HG02852 (cell line): Measurements from ENCODE around the gene EIF2B4.
"Not testable (repeated sequence)": the region's sequence is repeated elsewhere in the genome, so short reads cannot be mapped to it uniquely, and the experiment has no call there.

Source experiments
- ATAC-seq: cut with Tn5 transposase; IDR thresholded peaks from one replicate; pipeline ENCODE4 v1.9.1; 2021; ENCODE audit warnings: mild to moderate bottlenecking, moderate library complexity; ENCODE audit not compliant: unreplicated experiment

EIF2B4 gene

DNA sequence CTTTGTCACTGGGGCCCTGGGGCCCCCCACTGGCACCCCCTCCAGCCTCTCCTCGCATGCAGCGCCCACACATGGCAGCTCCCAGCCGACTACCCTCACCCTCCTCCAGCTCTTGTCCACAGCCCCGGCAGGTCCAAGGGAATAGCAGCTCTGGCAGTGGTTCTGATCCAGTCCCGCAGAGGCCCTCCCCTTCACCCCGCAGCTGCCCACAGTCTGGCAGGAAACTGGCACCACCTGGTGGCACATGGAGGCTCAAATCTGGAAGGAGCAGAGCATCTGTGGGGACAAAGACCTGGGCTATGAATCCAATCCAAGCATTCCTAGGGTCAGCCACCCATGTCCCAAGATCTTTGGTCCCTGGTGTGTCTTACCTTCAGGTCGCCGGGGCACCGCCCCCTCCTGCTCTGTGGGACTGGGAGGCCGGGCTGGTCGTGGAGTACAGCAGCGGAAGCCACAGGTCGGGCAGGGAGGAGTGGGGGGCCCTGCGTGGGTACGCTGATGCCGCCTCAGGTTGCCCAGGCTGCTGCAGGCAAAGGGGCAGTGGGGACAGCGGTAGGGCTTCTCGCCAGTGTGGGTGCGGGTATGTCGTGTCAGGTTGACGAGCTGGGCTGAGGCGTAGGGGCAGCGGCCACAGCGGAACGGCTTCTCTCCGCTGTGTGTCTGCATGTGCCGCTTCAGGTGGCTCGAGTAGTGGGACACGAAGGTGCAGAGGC is 8.1 kb upstream of the EIF2B4 start:
- ATAC-seq: no peak

DNA sequence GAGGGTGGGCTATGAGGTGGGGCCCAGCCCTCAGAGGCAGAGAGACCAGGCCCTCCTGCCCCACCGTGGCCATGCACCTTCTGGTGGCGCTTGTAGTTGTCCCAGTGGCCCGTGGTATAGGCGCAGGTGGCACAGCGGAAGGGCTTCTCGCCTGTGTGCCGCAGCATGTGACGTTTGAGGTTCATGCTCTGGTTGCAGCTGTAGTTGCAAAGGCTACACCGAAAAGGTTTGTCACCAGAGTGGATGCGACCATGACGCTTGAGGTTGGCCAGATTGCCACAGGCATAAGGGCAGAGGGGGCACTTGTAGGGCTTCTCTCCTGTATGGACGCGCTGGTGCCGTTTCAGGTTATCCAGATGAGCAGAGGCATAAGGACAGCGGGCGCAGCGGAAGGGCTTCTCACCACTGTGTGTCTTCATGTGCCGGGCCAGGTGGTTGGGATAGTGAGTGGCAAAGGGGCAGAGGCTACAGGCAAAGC is 7.5 kb upstream of the EIF2B4 start:
- no peak for ATAC-seq

DNA sequence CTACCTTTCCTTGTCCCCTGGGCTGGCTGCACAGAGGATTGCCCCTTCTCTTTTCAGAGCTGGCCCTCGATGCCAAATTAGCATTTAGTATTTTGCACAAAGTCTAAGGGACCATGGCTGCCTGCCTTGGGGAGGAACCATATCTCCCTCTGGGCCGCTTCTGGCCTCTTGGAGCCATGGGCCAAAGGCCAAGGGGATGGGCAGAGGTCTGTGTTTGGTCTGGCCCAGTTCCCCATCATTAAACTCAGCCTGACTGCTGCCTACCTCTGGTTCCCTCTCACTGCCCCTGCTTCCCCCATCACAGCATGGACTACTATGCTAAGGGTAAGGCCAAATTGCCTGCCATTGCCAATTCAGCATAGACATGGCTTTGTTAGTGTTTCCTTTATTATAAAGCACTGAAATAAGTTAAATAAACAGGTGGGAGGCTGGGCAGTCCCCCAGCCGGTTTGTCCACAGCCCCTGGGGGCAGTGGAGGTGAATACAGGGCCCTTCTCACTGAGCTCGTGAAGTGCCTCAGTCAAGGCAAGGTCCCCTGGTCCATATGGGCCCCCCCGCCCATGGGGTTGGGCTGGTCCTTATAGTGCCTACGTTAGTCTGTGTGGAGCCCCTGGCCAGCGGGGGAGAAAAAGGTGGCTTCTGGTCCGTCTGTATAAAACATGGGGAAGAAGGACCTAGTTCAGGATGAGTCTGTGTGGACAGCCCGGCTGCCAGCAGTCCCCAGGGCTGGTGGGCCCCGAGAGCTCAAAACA is 6.9 kb upstream of the EIF2B4 start:
- no peak for ATAC-seq

DNA sequence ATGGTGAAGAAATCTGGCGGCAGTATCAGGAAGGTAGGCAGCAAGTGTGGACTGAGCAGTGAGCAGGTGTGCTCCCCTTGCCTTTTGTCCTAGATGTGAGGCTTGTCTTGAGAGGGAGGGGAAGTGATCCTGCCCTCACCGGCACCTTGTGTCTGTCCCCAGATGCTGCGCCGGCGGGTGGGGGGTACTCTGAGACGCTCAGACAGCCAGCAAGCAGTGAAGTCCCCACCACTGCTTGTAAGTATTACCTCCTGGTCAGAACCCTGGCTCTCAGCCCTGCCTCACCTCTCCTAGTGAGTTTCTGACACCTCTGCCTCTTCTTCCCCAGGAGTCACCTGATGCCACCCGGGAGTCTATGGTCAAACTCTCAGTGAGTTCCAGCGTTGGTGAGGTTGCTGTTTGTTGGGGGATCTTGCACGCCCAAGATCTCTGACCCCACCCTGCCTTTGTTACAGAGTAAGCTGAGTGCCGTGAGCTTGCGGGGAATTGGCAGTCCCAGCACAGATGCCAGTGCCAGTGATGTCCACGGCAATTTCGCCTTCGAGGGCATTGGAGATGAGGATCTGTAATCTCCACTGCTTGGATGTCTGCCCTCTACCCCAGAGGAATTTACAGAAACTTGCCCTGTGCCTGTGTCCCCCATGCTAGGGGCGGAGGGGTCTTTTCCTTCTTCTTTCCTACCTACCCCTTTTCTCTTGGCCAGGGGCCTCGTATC is 6.2 kb upstream of the EIF2B4 start:
- ATAC-seq: no peak

DNA sequence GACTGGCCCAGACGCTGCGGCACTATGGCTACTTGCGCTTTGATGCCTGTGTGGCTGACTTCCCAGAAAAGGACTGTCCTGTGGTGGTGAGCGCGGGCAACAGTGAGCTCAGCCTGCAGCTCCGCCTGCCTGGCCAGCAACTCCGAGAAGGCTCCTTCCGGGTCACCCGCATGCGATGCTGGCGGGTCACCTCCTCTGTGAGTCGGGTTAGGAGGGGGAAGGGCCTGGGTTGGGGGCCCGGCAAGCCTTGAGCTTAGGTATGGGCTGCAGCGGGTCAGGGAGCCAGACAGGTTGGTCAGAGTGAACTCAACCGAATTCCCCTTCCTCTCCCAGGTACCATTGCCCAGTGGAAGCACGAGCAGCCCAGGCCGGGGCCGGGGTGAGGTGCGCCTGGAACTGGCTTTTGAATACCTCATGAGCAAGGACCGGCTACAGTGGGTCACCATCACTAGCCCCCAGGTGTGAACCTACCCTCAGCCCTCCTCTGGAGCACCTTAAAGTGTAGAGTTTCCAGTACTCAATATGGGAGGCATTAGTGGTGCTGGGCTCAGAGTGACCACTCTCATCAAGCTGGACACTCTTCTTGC is 5.5 kb upstream of the EIF2B4 start:
- ATAC-seq: no peak

DNA sequence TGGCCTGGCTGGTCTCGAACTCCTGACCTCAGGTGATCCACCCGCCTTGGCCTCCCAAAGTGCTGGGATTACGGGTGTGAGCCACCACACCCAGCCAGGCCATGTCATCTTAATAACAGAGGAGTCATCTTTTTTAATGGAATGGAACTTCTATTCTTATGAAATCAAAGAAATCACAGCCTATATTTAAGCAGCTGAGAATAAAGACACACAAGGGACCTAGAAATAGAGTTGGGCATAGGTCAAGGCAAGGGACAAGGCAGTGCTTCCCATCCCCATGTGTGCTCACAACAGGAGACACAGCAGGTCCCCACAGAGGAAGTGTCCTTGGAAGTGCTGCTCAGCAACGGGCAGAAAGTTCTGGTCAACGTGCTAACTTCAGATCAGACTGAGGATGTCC is 3.4 kb upstream of the EIF2B4 start:
- ATAC-seq: no peak

DNA sequence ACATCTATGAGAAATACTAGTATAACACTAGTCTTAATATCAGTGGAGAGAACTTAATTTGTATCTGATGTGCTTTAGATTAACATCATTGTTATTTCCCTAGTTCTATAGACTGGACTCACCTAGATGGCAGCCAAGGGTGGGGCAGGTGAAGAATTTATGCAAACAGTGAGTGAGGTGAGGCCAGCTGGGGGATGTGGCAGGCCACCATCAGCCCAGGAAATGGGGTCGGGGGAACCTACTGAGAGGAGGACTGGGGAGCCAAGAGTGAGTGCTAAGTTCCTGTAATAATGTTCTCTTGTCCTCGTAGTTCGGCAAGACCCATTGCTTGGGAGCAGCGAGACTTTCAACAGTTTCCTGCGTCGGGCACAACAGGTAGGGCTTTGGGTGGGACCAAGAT is 2.8 kb upstream of the EIF2B4 start:
- ATAC-seq: no peak

DNA sequence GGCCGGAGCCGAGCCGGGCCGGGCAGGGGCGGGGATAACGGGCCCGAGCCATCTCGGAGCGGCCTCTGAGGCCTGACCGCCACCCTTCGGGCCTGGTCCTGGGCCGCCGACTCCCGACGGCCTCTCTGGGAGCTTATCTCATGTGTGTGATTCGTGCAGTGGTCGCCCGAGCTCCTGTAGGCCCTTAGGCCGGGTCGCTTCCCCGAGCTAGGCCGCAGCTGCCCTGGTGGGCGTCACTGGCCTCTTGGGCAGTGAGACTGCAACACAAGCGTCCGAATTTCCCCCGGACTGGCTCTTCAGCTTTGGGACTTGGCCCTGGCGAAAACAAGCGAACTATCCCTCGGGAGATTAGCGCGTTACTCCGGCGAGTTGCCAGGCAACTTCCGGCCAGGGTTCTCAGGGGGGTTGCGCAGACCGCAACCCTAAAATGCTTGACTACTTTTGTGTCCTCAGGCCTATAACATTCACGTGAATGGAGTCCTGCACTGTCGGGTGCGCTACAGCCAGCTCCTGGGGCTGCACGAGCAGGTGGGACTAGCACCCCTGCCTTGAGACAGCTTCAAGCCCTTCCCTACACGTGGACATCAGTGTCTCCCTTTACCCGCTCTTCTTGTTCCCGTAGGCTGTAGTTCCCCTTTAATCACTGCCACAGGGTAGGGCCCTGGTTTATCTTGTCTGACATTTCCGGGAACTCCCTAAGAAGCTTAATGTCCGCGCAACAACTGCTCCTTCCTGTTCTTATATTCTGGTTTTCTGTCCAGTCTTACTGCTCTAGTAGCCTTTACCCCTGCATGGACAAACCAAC is 880 bp upstream of the EIF2B4 start:
- peak; percentile 39 for ATAC-seq

DNA sequence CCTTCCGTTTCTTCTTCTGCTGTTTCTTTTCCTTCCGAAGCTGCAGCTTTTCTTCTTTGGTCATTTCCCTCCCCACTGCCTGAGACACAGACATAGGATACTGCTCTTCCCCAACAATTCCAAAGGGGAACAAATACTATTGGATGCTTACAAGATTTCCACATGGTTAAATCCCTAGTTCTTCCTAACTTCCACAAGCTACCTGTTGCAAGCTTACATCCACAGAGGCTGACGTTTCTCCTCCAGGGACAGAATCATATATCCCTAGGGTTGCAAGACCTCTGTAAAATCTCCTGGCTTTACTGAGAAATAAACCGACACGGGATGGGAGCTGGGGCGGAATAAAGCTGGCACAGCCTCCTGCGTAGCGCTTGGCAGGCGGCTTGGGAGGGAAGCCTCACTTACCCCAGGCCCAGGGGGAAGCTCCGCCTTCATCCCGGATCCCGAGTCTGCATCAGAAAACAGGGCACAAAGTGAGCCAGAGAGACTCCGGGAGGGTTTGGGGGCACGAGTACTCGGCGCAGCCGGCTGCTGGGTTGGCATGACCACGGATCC is 590 bp downstream of the EIF2B4 start:
- peak; percentile 13 for ATAC-seq

DNA sequence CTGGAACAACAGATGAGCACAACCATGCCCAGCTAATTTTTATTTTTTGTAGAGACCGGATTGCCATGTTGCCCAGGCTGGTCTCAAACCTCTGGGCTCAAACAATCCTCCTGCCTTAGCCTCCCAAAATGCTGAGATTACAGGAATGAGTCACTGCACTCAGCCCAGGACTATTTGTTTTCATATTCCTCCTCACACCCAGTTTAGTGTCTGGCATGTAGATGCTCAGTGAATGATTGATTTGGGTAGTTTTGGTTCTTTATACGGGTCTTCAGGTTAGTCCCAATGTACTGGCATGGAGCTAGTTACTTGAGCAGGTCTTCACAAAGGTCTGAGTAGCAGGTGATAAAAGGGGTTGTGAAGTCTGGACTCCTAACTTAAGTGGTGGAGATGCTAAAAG is 6.2 kb downstream of the EIF2B4 start:
- ATAC-seq: no peak

DNA sequence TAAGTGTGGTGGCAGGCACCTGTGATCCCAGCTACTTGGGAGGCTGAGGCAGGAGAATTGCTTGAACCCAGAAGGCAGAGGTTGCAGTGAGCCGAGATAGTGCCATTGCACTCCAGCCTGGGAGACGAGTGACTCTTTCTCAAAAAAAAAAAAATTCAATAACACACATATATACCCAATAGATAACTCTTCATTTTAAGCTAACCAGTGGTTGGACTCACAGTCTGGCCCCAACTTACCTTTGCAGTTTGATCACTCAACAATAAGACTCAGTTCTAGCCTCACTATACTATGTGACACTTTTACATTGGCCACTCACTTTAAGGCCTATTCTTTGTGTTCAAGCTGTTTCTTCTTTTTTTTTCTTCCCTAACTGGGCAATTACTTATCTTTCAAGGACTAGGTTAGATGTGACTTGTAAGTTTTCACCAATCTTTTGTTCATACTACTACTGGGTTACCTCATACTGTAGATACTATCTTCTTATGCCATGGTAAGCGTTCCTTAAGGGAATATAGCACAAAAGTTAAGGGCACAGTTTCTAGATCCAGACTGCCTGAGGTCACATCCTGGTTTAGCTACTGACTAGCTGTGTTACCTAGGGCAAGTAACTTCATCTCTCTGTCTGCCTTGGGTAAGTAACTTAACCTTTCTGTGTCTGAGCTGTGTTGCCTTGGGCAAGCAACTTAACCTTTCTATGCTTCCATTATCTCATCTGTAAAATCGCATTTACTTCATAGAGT is 7.3 kb downstream of the EIF2B4 start:
- no peak for ATAC-seq

DNA sequence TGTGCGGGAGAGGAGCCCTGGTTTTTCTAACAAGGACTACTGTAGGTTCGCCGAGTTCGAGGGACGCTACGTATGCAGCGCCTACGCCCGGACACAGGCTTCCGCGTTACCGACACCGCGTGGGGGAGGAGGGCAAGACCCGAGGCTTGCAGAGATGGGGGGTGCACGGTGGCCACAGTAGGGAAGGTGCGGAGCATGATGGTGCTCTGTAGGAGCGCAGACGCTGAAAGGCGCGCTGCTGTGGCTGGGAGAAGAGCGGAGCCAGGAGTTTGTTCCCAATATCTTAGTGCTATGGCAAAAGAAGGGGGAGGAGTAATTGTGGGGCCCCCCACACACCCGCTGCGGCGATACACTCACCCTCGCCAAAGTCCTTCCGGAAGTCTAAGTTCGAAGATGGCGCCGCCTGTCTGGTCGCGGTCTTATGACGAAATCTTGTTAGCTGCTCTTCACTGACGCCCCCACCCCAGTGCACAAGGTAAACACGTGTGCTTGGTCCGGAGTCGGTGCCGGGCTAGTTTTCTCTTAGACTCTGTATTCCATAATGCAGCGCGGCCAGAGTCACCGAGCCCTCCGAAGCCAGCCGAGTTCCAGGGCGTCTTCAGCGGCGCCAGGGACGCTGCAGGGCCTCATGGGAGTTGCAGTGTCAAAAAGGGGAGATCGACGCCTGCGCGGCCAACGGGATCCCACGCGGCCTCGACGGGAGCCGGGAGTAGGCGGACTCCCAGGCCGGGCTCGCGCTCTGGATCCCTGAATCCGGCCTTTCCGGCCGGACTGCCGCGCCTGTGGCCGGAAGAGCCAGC is 13.6 kb downstream of the EIF2B4 start, which contains the start of gene GTF3C2:
Gene GTF3C2, minus strand, starts transcription at position 383 of the 800 bp plus-strand sequence. CDS start 13,210 bp downstream, outside the sequence.
- ATAC-seq: peak; percentile 75

DNA sequence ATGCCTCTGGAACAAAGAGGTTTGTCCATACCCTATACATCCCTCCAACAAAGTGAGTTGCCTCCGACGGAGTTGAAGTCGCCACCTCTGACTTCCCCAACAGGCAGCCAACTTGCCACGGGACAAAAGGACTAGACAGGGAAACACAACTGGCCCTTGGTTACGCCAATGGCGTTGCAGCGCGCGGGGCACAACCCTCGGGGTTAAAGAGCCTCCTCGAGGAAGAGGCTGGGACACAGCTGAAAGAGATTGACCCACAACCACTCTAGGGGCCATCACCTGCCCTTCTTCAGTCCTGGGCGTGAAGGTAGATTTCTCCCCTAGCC is 14.1 kb downstream of the EIF2B4 start:
- peak; percentile 22 for ATAC-seq

DNA sequence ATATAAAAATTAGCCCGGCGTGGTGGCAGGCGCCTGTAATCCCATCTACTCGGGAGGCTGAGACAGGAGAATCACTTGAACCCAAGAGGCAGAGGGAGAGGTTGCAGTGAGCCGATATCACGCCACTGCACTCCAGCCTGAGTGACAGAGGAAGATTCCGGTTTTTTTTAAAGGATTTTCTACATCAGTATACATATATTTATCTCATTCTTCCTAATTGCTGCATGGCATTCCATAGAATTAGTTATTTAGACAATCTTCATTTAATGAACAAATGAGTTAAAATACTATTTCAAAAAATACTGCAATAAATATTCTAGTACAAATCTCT is 15.6 kb downstream of the EIF2B4 start:
- ATAC-seq: no peak

DNA sequence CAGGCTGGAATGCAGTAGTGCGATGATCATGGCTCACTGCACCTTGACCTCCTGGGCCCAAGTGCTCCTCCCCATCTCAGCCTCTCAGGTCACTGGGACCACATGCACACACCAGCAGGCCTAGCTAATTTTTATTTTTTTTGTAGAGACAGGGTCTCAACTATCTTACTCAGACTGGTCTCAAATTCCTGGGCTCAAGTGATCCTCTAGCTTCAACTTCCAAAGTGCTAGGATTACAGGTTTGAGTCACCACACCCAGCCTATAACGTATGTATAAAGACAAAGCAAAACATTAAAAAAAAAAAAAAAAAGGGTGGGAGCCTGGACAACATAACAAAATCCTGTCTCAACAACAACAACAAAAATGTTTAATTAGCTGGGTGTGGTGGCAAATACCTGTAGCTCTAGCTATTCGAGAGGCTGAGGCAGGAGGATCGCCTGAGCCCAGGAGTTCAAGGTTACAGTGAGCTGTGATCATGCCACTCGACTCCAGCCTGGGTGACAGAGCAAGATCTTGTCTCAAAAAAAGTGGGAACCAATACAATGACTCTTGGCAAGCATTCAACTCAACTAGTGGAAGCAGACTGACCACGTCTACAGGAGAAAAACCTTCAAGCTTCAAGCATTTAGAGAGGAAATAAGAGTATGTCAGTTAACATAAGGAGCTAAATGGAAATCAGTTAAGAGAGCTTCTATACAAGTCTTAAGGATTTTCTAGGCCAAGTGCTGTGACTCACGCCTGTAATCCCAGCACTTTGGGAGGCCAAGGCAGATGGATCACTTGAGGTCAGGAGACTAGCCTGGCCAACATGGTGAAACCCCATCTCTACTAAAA is 16.2 kb downstream of the EIF2B4 start:
- no peak for ATAC-seq

DNA sequence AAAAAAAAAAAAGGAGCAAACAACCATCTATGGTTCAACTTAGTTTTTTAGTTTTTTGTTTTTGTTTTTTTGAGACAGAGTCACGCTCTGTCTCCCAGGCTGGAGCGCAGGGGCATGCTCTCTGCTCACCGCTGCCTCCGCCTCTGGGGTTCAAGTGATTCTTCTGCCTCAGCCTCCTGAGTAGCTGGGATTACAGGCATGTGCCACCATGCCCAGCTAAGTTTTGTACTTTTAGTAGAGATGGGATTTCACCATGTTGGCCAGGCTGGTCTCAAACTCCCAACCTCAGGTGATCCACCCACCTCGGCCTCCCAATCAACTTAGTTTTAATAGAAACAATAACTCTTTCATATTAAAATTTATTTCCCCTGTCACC is 16.8 kb downstream of the EIF2B4 start:
- not testable (repeated sequence) for ATAC-seq

DNA sequence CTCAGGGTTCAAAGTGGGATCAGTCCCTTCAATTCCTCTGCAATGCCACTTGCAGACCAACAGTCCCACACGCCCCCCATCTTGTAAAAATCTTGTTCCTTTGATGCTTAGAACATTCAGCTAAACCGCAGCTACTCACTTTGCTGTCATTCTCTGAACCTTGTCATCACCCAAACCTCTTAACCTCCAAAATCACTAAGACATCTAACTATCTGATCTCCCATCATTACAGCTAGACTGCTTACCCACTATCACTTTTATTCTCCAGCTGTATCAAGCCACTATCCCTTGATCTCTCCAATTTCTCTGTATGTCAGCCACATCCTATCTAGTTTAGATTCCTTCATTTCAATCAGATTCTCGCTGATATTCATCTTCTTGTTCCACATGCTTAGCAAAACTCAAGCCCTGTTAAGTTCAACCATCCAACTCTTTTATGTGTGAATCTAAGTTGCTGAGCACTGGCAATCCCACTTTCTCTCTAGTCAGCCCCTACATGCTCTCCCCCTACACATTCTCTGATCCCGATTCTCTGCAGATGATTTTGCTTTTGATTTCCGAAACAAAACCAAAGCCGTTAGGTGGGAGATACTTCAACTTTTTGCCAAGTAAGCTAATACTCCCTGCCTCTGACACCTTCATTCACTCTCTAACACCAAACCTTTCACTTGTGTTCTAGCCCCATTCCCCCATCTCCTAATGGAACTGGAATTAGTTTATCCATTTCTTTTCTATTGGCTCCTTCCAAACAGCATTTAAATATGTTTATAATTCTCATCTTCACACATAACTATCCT is 18.1 kb downstream of the EIF2B4 start:
- ATAC-seq: no peak
